H1 (cell line): ENCODE results near the gene MTHFS. TPM values are rescaled to one million over a fixed set of nuclear protein-coding genes. Genes with fewer than 3 reads are reported as not detected.

Experiments
- PHF8 ChIP-seq: fragments of 200-600 bp; sonication (generic); conservative IDR thresholded peaks from 2 replicates; pipeline ENCODE4 v1.7.1; 2012; ENCODE audit warnings: low read depth, mild to moderate bottlenecking, inconsistent platforms, low read length, moderate library complexity
- POLR2A ChIP-seq, 2 experiments: IDR thresholded peaks; 1 replicate in 1 of 2; 2 replicates in 1 of 2; pipeline ENCODE4 v1.6.1; 2011; ENCODE audit warnings: low read depth in 2 of 2, low read length in 2 of 2, mild to moderate bottlenecking in 2 of 2; ENCODE audit errors: control extremely low read depth in 1 of 2
- POU5F1 ChIP-seq: IDR thresholded peaks from 2 replicates; pipeline ENCODE4 v1.6.1; 2011; ENCODE audit warnings: low read depth, mild to moderate bottlenecking, low read length, moderate library complexity
- SP2 ChIP-seq: IDR thresholded peaks from 2 replicates; pipeline ENCODE4 v1.6.1; 2012; ENCODE audit warnings: mild to moderate bottlenecking, low read length, inconsistent platforms
- TBP ChIP-seq: IDR thresholded peaks from 2 replicates; pipeline ENCODE4 v1.6.1; 2011; ENCODE audit warnings: low read depth, low read length, improper control_type of control experiment
- polyA plus RNA-seq, 7 experiments: library from polyadenylated mRNA; depleted of rRNA in 3 of 7; stranded (reverse) in 5 of 7; unstranded in 2 of 7; fragments of >200 nt in 5 of 7; fragments of 200-250 nt in 2 of 7; gene quantifications; 1 replicate in 5 of 7; 2 replicates in 1 of 7; 4 replicates in 1 of 7; pipeline versions ENCODE4 v1.2.1 to v1.2.3, GENCODE V29; 2011 to 2013; ENCODE audit warnings: missing spikeins in 2 of 7, mixed read lengths in 2 of 7
- total RNA-seq: library from RNA; stranded (reverse); fragmentation: NEBNext Ultra II Directional; extraction: Animal tissue kit (Norgen Biotek cat#: 25700); gene quantifications from 2 replicates; pipeline ENCODE4 v1.2.1, GENCODE V29; 2021
- TF ChIP-seq, protein P1 (sequence below): IDR thresholded peaks from 2 replicates; pipeline ENCODE4 v1.6.1; 2012; ENCODE audit warnings: inconsistent platforms

MTHFS gene
- total and polyA plus RNA-seq, 2 of the 8 experiments (the other 6 are each of a cell fraction or from before 2014, with no cell fraction given) = 27.3 to 37.2 TPM

DNA sequence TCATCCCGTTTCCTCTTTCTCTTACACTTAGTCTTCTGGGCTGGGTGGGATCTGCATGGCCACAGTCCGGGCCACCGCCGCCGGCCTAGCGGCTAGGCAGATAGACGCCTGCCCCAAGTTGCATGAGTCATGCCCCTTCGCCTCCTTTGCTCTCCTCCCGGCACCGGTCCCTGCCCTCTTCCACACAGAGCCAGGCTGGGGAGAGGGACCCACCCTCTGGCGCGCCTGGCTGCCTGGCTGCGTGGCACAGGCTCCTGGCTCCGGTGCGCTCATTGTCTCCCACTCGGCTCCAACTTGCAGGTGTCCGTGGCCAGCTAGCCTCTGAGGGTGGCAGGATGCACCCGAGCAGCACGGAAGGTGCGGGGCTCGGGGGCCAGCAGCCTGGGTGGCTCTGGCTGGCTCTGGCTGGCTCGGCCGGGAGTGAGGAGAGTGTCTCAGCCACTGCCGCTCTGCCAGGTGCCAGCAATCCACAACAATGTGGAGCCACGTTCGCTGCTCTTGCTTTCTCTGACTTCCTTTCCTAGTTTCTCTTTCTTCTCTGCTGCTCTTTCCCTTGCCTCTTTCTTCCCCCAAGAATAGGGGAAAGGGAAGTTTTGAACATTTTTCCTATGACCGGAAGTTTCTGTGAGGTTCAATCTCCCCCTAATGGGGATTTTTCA lies 22.4 kb upstream of the MTHFS start (continued):
- TF ChIP-seq POLR2A (IDR thresholded peaks at IDR 0.05; ENCODE audit: control extremely low read depth in 1 of 2, low read depth in 2 of 2, low read length in 2 of 2) = peak; percentile 69 to 85
- TF ChIP-seq, protein P1, sequence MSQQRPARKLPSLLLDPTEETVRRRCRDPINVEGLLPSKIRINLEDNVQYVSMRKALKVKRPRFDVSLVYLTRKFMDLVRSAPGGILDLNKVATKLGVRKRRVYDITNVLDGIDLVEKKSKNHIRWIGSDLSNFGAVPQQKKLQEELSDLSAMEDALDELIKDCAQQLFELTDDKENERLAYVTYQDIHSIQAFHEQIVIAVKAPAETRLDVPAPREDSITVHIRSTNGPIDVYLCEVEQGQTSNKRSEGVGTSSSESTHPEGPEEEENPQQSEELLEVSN = no peak
- no peak for TF ChIP-seq POU5F1
- TF ChIP-seq TBP = peak; percentile 70
- no peak for TF ChIP-seq SP2
- 0 out of 2 replicates have a peak, but pooled peaks have one; percentile 33 for TF ChIP-seq PHF8
